ENCODE results near the gene CHST11.
"Not testable (repeated sequence)": the region's sequence is repeated elsewhere in the genome, so short reads cannot be mapped to it uniquely, and the experiment has no call there.

CHST11 gene

GRCh38 chr12:104725610-104726009, 268.9 kb downstream of the CHST11 start:
- DNase-seq = no peak

DNA sequence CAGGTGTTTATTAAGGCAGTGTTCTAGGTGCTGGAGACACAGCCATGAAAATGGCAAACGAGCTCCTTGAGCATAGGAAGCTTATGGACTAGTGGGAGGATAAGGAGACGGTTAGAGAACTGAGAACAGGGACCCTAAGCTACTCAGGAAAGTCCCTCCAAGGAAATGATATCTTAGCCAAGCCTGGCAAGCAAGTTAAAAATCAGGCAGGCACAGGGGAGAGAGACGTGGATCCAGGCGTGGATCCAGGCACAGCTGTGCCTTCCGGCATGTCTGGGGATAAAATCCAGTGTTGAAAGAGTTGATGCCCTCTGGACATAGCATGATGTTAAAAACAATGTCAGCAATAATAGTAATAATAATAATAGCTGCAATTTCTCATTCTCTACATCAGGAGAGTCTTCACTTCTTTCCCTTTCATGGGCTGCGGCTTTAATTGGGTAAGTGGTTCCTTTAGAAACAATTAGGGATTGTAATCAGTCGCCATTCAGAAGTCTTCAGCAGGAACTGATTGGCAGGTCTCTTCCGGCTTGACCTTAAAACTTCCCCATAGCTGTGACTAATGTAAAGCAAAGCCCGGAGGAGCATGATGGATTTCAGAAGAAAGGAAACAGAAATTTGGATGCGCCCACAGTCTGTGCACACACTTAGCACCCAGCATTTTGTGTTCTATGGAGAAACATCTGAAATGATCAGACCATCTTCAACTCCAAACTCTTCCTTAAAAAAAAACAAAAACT, 271.1 kb downstream of the CHST11 start:
- DNase-seq = no peak

GRCh38 chr12:104729091-104729490, 272.3 kb downstream of the CHST11 start:
- DNase-seq = no peak

GRCh38 chr12:104729610-104730446, 273.1 kb downstream of the CHST11 start:
- no peak for DNase-seq

DNA sequence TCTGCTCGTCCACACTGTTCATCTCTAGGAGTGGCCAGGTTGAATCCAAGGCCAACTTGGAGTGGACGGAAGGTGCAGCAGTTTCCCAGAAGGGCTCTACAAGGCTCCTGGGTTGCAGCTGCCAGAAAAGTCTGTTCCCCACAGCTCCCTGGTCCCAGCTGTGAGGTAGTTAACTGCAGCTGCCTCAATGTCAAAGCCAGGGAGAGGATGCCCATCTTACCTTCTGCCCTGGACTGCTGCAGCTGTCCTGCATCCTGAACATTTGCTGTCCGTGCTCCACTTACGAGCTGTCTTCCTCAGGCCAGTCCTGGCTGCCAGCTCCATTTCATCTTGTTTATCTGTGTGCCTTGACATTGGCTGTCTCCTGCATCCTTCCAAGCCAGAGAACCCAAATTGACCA, 274.0 kb downstream of the CHST11 start:
- DNase-seq = no peak

DNA sequence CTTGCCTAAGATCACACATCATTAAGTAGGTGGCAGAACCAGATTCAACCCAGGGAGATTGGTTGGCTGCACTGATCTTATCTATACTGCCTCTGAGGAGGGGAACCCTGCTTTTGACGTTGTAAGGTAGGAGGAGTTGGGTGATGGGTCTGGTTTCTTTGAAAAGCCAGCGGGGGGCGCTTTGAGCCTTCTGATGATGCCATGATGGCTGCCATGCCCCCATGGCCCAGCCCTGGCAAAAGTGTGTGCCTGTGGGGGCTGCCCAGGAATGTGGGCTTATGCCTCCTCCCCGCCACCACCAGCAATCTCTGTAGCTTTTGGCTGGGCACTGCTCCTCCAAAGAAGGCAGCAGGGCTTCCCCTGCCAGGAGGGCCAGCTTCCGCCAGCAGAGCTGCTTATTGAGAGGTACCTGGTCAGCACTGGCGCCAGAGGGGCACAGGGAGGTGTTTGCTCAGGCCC, 277.0 kb downstream of the CHST11 start:
- DNase-seq = no peak

- no peak for DNase-seq
These were observed 277.9 kb downstream of the CHST11 start for GRCh38 chr12:104734541-104735095.

GRCh38 chr12:104735801-104736200, 279.1 kb downstream of the CHST11 start:
- no peak for DNase-seq

DNA sequence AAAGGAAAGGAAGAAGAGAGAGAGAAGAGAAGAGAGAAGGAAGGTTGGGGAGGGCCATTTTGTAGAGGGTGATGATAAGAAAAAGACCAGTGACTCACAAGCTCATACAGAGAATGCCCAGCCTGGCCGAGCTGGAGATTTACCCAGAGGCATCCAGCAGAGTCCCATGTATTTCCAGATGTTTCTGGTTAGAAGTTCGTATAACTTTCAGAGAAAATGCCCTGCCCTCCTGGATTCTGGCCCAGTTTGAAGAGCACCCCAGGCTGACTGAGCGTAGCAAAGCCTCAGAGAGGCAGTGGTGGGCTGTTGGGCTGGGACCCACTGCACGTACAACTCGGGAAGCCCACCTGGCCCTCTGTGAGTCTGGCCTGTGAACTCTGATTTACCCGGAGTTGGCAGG, 279.6 kb downstream of the CHST11 start:
- DNase-seq = no peak

- no peak for DNase-seq
These were observed 280.4 kb downstream of the CHST11 start for GRCh38 chr12:104737113-104737512.

- no peak for DNase-seq
These were observed 281.1 kb downstream of the CHST11 start for GRCh38 chr12:104737791-104738301.

- no peak for DNase-seq
These were observed 281.6 kb downstream of the CHST11 start for GRCh38 chr12:104738331-104738730.

- no peak for DNase-seq
These were observed 282.3 kb downstream of the CHST11 start for GRCh38 chr12:104738776-104739642.

- no peak for DNase-seq
These were observed 283.9 kb downstream of the CHST11 start for GRCh38 chr12:104740668-104741067.

GRCh38 chr12:104741077-104741476, 284.3 kb downstream of the CHST11 start:
- DNase-seq = no peak

DNA sequence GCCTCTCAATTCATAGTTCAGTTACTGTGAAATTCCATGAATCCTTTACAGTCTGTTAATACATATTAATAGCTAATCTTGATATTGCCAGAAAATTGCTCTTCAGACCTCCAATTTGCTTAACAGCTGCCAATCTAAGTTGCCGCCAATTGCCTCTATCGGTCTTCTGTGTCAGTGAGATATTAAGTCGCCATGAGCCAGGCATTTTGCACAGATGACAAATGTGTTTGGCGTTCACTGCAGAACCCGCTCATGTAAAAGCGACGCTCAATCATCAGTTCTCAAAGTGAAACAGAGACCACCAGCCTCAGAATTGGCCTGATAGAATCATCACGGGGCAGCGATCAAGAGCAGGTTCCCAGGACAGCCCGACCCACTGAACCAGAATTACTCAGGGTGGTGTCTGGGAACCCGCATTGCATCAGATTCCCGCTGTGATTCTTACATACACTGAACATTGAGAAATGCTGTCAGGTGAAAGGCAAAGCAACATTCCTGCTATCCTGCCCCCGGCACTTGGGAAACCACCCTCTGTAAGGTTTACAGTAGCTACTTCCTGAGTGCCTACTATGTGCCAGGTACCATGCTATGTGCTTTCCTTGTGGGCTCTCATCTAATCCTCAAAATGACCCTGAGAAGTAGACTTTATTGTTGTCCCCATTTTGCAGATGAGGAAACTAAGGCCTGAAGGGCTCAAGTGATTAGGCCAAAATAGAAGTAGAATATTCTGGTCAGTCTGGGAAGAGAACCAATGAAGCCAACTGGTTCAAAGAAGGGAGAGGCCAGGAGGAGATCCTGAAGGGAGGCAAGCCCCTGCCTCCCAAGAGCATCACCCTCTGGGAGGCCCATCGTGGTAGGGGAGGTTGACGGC, 285.0 kb downstream of the CHST11 start:
- DNase-seq = no peak

- no peak for DNase-seq
These were observed 285.9 kb downstream of the CHST11 start for GRCh38 chr12:104742551-104743201.

- no peak for DNase-seq
These were observed 286.4 kb downstream of the CHST11 start for GRCh38 chr12:104743202-104743580.

DNA sequence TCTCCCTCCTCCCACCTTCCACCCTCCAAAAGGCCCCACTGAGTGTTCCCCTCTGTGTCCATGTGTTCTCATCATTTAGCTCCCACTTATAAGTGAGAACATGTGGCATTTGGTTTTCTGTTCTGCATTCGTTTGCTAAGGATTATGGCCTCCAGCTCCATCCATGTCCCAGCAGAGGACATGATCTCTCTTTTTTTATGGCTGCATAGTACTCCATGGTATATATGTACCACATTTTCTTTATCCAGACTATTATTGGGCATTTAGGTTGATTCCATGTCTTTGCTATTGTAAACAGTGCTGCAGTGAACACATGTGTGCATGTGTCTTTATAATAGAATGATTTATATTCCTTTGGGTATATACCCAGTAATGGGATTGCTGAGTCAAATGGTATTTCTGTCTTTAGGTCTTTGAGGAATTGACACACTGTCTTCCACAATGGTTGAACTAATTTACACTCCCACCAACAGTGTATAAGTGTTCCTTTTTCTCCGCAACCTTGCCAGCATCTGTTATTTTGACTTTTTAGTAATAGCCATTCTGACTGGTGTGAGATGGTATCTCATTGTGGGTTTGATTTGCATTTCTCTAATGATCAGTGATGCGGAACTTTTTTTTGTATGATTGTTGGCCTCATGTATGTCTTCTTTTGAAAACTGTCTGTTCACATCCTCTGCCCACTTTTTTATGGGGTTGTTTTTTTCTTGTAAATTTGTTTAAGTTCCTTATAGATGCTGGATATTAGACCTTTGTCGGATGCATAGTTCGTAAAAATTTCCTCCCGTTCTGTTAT, 287.2 kb downstream of the CHST11 start:
- not testable (repeated sequence) for DNase-seq

DNA sequence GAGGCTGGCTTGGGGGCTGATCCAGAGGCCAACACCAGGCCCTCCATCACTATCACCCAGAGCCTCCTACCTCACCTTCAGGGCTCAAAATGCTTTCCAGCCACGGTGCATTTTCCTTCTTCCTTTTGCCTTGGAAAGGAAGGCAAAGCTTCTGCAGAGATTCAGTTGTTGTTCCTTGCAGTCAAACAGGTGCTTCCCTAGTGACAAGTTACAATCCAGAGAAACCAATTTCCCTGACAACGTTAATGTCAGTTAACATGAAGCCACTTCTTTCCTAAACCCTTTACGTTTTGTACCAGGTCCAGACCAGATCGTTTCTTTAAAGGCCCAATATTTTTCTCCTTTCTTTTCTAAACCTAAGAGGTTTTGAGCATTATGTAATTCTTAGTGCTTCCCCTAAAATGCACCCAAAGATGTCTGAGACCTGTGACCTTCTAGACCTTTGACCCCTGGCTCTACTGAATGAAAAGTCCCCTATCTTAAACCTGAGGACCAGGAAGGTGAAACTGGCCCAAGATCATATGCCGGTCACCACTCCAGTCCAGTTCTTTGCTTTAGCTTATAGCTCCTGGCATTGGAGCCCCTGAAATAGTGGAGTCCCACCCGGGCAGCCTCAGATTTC, 289.8 kb downstream of the CHST11 start:
- DNase-seq = no peak

Measured in activated effector memory CD4-positive, alpha-beta T cell treated with Interleukin-2 at 50 U/mL for 16 hours (primary cell).